SU-DHL-6 (cell line): ENCODE data around the gene CYB561D1.
A peak's percentile ranks its signal among the peaks of the same experiment; 100 is the strongest.

Experiments
- H2AFZ ChIP-seq: fragments of 200-600 bp; sonication (generic); 2 replicates; pipeline ENCODE4 v1.6.1; 2014; ENCODE audit warnings: low read depth, mild to moderate bottlenecking, moderate library complexity, mixed read lengths, antibody characterized with exemption, low read length; ENCODE audit not compliant: severe bottlenecking
- H3F3A ChIP-seq: fragments of 200-600 bp; shearing (Covaris generic); 2 replicates; pipeline ENCODE4 v1.6.0; 2016; ENCODE audit warnings: antibody characterized with exemption, mild to moderate bottlenecking; ENCODE audit not compliant: insufficient read depth
- H3K27ac ChIP-seq: fragments of 200-600 bp; sonication (generic); 2 replicates; pipeline ENCODE4 v1.5.1; 2016; ENCODE audit warnings: low read depth, mild to moderate bottlenecking, low read length, moderate library complexity, mixed read lengths
- H3K27me3 ChIP-seq: fragments of 200-600 bp; sonication (generic), shearing (Covaris generic); 2 replicates; pipeline ENCODE4 v1.6.0; 2014; ENCODE audit warnings: mild to moderate bottlenecking, low read length
- H3K36me3 ChIP-seq: fragments of 200-600 bp; sonication (generic); 2 replicates; pipeline ENCODE4 v1.6.1; 2014; ENCODE audit warnings: mild to moderate bottlenecking, low read length, mixed read lengths
- H3K4me2 ChIP-seq: fragments of 300-600, 200-600 bp; shearing (Covaris generic), sonication (generic); 2 replicates; pipeline ENCODE4 v1.6.0; 2014; ENCODE audit warnings: low read length, low read depth, mild to moderate bottlenecking; ENCODE audit not compliant: poor library complexity, severe bottlenecking
- H3K4me3 ChIP-seq: fragments of 200-600 bp; sonication (generic); 2 replicates; pipeline ENCODE4 v1.5.1; 2014; ENCODE audit warnings: antibody characterized with exemption, low read length, mild to moderate bottlenecking, mixed read lengths; ENCODE audit not compliant: insufficient read depth, poor library complexity, severe bottlenecking
- H3K79me2 ChIP-seq: fragments of 200-600 bp; sonication (generic); 2 replicates; pipeline ENCODE4 v1.6.1; 2014; ENCODE audit warnings: mild to moderate bottlenecking, low read length, moderate library complexity; ENCODE audit not compliant: insufficient read depth
- H3K9ac ChIP-seq: fragments of 200-600 bp; sonication (generic); 2 replicates; pipeline ENCODE4 v1.7.0; 2014; ENCODE audit warnings: mild to moderate bottlenecking, low read length
- H3K9me2 ChIP-seq: fragments of 200-600 bp; sonication (generic); replicated peaks from 2 replicates; pipeline ENCODE4 v1.6.1; 2014; ENCODE audit warnings: low read length; ENCODE audit not compliant: insufficient read depth
- H3K9me3 ChIP-seq: fragments of 200-600 bp; sonication (generic); 2 replicates; pipeline ENCODE4 v1.6.1; 2014; ENCODE audit warnings: low read length, mixed read lengths; ENCODE audit not compliant: insufficient read depth
- H4K20me1 ChIP-seq: fragments of 200-600 bp; sonication (generic); 2 replicates; pipeline ENCODE4 v1.6.1; 2014; ENCODE audit warnings: low read depth, mild to moderate bottlenecking, antibody characterized with exemption, low read length, moderate library complexity, mixed read lengths
- EZH2phosphoT487 ChIP-seq: fragments of 200-600 bp; sonication (generic), shearing (Covaris generic); conservative IDR thresholded peaks from 2 replicates; pipeline ENCODE4 v1.6.1; 2018; ENCODE audit warnings: mild to moderate bottlenecking, antibody characterized with exemption, low read length, moderate library complexity, mixed read lengths
- TF ChIP-seq, protein P1 (sequence below): fragments of 200-600 bp; sonication (generic); IDR thresholded peaks from one replicate; pipeline ENCODE4 v1.5.1; 2017; ENCODE audit warnings: antibody characterized with exemption, mild to moderate bottlenecking, low read length, moderate library complexity; ENCODE audit not compliant: insufficient read depth, poor library complexity, severe bottlenecking

CYB561D1 gene

DNA sequence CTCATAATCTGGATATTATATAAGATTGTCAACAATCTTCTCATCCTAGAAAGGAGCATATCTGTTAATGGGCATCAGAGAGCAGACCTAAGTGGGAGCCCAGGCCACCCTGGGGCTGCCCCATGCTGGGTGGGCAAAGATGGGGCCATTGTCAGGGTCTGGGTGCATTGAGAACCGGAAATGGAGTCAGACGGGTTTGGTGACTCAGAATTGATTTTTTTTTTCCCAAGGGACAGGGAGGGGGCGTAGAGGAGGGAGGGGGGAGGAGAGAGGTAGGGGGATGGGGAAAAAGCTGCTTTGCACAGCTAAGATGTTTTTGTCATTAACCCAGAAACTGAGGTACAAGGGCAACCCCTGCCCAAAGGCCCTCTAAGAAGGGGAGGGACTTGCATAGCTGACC is 8.9 kb upstream of the CYB561D1 start:
- Histone ChIP-seq H3K9ac (peak overlapping the region; percentile 78), H3K4me3 (peak overlapping the region; percentile 81), H3K79me2 (peaks cover 8% of the 10 kb centered on the region; the same call in 1 of the 2 replicates), H3K9me2 (no peaks in the 10 kb centered on the region), H3K4me2 (peak overlapping the region; percentile 94), H2AFZ (no peak overlapping the region), H4K20me1 (no peaks in the 10 kb centered on the region), H3F3A (no peaks in the 10 kb centered on the region), H3K9me3 (no peaks in the 10 kb centered on the region), H3K27ac (peak overlapping the region; percentile 76; the same call in 1 of the 2 replicates), H3K27me3 (no peaks in the 10 kb centered on the region), H3K36me3 (no peaks in the 10 kb centered on the region)
- TF ChIP-seq, protein P1, sequence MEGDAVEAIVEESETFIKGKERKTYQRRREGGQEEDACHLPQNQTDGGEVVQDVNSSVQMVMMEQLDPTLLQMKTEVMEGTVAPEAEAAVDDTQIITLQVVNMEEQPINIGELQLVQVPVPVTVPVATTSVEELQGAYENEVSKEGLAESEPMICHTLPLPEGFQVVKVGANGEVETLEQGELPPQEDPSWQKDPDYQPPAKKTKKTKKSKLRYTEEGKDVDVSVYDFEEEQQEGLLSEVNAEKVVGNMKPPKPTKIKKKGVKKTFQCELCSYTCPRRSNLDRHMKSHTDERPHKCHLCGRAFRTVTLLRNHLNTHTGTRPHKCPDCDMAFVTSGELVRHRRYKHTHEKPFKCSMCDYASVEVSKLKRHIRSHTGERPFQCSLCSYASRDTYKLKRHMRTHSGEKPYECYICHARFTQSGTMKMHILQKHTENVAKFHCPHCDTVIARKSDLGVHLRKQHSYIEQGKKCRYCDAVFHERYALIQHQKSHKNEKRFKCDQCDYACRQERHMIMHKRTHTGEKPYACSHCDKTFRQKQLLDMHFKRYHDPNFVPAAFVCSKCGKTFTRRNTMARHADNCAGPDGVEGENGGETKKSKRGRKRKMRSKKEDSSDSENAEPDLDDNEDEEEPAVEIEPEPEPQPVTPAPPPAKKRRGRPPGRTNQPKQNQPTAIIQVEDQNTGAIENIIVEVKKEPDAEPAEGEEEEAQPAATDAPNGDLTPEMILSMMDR = no peak
- no peak for TF ChIP-seq EZH2phosphoT487

DNA sequence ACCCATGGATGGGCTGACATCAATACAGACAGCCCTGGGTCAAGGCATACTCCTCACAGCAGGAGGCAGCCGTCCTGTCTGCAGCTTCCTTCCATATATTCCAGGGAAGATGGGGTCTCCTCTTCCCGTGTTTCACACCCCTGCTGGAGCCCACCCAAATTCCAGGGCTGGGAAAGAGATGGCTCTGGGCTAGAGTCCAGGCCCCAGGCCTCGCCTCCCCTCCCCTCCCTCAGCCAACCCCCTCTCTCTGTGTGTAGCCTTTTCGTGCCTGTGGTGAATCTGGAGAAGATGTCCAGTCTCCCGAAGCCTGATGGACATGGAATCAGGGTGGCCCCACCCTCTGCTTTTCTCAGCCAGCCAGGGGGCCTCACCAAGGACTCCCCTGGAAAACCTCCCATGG is 6.6 kb upstream of the CYB561D1 start:
- Histone ChIP-seq H3K4me3 (no peak overlapping the region), H3K27ac (no peak overlapping the region), H3K36me3 (no peaks in the 10 kb centered on the region), H3K9me2 (no peaks in the 10 kb centered on the region), H4K20me1 (no peaks in the 10 kb centered on the region), H3K79me2 (peaks cover 8% of the 10 kb centered on the region; the same call in 1 of the 2 replicates), H3K9me3 (no peaks in the 10 kb centered on the region), H3F3A (no peaks in the 10 kb centered on the region), H3K27me3 (no peaks in the 10 kb centered on the region), H2AFZ (no peak overlapping the region), H3K9ac (no peak overlapping the region), H3K4me2 (no peak overlapping the region)
- TF ChIP-seq, protein P1 = no peak
- no peak for TF ChIP-seq EZH2phosphoT487

DNA sequence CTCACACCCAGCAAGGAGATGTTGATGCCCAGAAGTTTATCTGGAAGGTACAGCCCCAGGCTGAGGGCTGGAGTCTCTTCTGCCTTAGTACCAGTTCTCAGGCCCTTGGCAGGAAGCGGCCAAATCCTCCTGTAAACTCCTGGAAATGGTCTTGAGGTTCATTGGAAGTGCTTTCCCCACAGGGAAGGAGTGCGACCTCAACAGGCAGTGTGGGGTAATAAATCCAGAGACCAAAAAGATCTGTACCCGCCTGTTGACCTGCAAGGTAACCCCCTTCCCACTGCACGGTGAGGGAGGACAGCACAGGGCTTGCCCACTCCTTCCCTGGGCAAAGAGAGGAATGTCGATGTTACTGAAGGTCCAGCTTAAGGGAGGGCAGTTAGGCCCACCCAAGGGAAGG is 5.7 kb upstream of the CYB561D1 start:
- Histone ChIP-seq H3K79me2 (peaks cover 8% of the 10 kb centered on the region; the same call in 1 of the 2 replicates), H3K27me3 (no peaks in the 10 kb centered on the region), H2AFZ (no peak overlapping the region), H3K27ac (no peak overlapping the region), H3K9me3 (no peaks in the 10 kb centered on the region), H3K4me3 (no peak overlapping the region), H3K9me2 (no peaks in the 10 kb centered on the region), H3K4me2 (no peak overlapping the region), H3K9ac (no peak overlapping the region), H4K20me1 (no peaks in the 10 kb centered on the region), H3K36me3 (no peaks in the 10 kb centered on the region), H3F3A (no peaks in the 10 kb centered on the region)
- TF ChIP-seq, protein P1 = no peak
- no peak for TF ChIP-seq EZH2phosphoT487
